Transverse colon (tissue), 4 donors: ENCODE data around the gene PADI4.

Source experiments
- CTCF ChIP-seq, 5 experiments: fragments of 200-600 bp in 3 of 5; fragments of 450-650 bp in 2 of 5; sonication (generic) in 3 of 5; IDR thresholded peaks; 1 replicate in 2 of 5; 2 replicates in 3 of 5; pipeline ENCODE4 v1.5.1; 2016 to 2017; ENCODE audit warnings: antibody characterized with exemption in 5 of 5, inconsistent platforms in 3 of 5, mild to moderate bottlenecking in 2 of 5, moderate library complexity in 1 of 5
- EP300 ChIP-seq: sonication (generic); formaldehyde crosslinking; IDR thresholded peaks from one replicate; pipeline ENCODE4 v1.6.1; 2017; ENCODE audit warnings: antibody characterized with exemption, low read depth
- POLR2A ChIP-seq: fragments of 450-650 bp; IDR thresholded peaks from one replicate; pipeline ENCODE4 v1.6.1; 2016; ENCODE audit warnings: antibody characterized with exemption, mild to moderate bottlenecking, moderate library complexity
- POLR2AphosphoS5 ChIP-seq, 3 donors: sonication (generic); formaldehyde crosslinking; IDR thresholded peaks; one replicate each; pipeline ENCODE4 v1.6.1; 2016; ENCODE audit warnings: antibody characterized with exemption in 3 of 3

- TF ChIP-seq CTCF (IDR thresholded peaks at IDR 0.05) (no peak), POLR2A (no peak), EP300 (no peak), POLR2AphosphoS5 (IDR thresholded peaks at IDR 0.05) (no peak)
Observed at GRCh38 chr1:17258758-17259130, 49.3 kb upstream of the PADI4 start.
